HG03135 (cell line): ENCODE results near the gene CWH43.
"Not testable (repeated sequence)": the region's sequence is repeated elsewhere in the genome, so short reads cannot be mapped to it uniquely, and the experiment has no call there.

Experiments used
- ATAC-seq: cut with Tn5 transposase; IDR thresholded peaks from one replicate; pipeline ENCODE4 v1.9.1; 2021; ENCODE audit warnings: mild to moderate bottlenecking, moderate library complexity; ENCODE audit not compliant: unreplicated experiment

CWH43 gene

DNA sequence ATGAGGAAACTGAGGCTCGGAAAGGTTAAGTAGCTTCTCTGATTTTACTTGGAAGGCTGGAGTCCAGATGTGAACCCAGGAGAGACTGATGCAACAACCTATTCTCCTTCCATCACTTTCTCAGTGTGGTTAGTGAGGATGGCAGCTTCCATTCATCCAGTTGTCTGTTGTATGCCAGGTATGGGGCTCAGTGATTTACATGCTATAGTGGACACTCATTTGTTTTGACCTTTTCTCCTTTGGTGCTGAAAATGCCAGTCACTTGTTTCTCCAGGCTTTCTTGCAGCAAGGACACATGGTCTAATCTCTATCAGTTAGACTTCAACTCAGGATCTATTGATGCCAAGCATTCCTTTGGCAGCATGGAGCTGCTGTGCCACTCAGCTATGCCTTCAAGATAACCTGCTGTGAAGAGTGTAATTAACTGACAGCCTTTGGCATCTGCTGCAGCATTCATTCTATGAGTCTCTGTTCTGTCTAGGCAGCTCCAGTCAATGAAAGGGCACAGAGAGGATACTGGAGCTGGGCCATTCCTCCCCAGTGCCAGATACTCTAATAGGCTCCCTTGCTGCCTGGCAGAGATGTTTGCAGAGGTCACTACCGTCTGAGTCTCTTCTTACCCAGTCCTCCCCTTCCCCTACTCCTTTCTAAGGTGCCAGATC is 11.0 kb upstream of the CWH43 start:
- no peak for ATAC-seq

DNA sequence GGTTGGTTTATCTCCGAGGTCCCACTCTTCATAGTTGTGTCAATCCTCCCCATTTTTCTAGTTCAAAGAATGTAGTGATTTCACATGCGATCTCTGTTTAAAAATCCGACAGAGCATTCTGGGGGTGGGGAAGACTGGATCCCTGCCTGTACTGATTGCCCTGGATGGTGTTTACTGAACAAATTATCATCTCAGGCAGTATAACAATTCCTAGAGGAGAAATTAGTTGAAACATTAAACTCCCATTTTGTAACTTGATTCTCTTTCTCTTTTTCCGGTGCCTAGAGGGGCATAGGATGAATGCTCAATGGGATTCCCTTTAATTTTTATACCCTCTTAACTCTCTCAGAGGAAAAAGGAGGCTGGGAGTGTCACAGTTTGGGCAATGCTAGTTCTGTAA is 10.0 kb upstream of the CWH43 start:
- ATAC-seq = no peak

DNA sequence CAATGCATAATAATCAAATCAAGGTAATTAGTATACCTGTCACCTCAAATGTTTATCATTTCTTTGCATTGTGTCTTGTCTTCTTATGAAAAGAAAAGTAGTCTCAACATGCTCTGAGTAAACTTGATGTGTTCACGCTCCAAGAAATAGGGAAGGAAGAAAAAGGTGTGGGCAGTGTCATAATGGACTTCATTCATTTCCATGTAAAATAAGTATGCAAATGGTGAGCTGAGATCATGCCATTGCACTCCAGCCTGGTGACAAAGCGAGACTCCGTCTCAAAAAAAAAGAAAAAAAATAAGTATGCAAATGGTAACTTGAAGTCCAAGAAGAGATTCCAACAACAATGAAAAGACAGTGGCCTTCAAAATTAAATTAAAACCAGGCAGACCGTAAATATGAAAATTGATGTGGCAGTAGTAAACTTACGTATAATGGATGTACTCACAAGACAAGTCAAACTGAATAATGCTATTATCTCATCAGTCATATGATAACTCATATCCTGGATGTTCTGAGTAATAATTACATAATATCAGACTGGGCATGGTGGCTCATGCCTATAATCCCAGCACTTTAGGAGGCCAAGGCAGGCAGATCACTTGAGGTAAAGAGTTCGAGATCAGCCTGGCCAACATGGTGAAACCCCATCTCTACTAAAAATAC is 6.0 kb upstream of the CWH43 start:
- no peak for ATAC-seq

DNA sequence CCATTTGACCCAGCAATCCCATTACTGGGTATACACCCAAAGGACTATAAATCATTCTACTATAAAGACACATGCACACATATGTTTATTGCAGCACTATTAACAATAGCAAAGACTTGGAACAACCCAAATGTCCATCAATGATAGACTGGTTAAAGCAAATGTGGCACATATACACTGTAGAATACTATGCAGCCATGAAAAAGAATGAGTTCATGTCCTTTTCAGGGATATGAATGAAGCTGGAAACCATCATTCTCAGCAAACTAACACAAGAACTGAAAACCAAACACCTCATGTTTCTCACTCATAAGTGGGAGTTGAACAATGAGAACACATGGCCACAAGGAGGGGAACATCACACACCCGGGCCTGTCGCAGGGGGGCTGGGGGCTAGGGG is 2.1 kb upstream of the CWH43 start:
- not testable (repeated sequence) for ATAC-seq

DNA sequence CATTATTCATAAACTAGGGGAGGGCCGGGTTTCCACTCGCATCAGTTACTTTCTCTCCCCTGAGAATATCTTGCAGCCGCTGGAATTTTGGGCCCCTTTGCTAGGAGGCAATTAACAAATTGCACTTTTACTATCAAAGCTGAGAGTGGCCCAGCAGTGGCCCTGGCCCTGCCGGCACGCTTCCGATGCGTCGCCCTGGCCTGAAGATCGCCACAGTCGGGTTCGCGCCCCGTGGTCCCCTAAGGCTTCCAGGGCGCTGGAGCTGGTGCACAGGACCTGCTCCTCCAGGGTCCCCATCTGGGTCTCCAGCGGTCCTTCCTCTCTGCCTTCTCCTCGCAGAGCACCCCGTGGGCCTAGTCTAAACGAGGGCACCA is 486 bp upstream of the CWH43 start:
- ATAC-seq = no peak

DNA sequence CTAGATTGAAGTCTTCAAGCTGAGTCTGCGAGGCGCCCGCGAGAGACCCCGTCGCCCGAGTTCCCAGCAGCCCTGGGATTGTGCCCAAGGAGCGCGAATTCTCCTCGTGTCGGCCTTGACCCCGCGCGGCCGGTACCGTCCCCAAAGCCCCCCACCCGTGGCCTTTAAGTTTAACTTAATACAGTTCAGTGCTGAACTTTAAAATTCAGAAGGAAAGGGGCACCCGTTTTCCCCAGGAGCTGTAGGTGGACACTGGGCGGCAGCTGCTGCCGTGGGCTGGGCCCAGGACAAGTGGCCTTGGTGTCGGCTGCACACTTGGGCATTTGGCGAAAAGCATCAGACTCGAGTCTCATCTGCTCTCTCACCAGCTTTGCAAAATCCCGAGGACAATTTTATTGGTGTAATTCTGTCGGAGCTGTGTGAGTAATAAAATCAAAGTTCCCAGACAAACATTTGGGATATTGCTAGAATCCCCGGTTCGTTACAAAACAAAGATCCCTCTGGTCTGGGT is 634 bp downstream of the CWH43 start:
- no peak for ATAC-seq

DNA sequence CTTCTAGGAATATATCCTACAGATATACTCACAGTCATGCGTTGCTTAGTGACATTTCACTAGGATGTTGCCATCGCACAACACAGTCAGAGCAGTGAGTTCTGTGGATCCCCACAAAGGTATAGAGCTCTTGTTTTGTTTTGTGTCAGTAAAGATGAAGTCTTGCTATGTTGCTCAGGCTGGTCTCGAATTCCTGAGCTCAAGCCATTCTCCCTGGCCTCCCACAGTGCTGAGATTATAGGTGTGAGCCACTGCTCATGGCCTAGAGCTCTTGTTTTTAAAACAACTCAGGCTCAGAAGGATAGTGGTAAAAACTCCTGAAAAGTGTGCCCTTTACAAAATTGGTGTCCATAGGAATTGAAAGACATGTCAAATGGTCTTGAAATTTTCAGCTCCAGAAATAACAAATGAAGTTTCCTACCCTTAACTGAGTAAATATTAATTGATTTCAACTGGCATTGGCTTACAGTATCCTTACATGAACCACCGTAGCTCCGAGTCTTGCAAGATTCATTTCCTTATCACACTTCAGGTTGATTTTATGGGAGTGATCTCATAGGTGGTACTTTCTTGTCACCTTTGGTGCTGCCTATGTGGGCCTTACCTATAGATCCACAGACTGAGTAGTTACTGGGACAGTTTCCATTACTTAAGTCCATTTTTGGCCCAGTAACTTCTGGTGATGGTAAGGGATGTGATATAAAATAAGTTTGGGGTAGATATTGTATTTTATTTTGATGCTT is 3.6 kb downstream of the CWH43 start:
- ATAC-seq = no peak

DNA sequence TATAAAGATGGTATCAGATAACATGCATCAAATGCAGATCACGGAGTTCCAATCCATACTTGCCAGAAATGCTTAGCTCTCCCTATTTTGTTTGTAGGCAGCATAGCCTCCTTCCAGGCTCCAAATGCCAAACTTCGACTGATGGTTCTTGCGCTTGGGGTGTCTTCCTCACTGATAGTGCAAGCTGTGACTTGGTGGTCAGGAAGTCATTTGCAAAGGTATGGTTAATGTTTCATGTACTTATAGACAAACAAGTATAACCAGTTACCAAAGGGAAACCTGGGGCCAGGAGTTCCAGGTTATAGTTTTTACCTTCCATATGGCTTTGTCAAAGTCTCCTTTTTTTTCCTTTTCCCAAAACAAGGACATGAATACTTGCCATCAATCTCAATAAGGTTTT is 5.3 kb downstream of the CWH43 start:
- ATAC-seq = no peak

DNA sequence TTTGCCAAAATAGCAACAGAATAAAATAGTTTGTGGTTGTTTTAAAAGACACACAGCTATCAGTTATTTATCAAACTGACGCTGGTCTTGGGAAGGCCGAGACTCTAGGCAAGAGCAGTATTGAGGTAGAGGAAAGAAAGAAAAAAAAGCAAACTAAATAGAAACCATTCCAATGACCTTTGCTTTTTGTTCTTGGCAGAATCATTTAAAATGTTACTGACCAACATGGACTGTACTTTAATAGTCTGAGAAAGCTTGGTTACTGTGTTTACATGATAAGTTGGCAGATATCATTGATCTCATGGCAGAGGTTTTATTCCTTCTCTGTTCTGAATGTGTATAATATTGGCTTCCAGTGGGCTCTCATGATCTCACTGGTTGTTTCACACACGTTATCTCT is 11.9 kb downstream of the CWH43 start:
- ATAC-seq = no peak

DNA sequence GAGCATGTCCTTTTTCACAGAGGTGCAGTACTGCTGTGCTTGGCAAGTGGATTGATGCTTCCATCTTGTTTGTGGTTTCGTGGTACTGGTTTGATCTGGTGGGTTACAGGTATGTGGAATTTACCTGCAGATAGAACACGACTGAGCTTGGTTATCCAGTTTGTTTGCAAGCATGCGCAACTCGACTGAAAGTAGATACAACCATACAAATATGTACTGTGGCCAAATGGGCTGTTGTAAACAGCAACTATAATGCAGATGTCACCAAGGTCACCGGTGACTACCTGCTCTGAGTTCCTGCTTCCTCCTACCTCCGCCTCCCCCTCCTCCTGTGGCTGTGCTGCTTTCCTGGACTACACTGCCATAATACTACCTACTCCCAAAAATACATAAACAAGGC is 12.4 kb downstream of the CWH43 start:
- ATAC-seq = no peak

DNA sequence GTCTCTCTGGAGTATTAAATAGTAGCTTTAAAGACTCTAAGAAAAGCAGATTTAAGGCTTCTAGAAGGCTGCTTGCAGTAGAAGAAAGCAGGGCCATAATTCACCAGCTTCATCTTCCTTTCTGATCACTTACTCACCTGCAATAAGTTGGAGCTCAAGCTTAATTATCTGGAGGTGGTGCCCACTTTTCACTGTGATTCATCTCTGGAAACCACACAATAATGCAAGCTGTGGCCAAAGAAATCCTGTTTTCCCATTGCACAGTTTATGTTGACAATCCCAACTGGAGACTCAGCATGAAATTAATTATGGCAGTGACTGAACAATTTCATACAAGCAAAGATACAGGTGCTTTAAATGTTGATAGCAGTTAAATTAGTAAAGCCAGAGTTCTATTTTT is 14.7 kb downstream of the CWH43 start:
- no peak for ATAC-seq

DNA sequence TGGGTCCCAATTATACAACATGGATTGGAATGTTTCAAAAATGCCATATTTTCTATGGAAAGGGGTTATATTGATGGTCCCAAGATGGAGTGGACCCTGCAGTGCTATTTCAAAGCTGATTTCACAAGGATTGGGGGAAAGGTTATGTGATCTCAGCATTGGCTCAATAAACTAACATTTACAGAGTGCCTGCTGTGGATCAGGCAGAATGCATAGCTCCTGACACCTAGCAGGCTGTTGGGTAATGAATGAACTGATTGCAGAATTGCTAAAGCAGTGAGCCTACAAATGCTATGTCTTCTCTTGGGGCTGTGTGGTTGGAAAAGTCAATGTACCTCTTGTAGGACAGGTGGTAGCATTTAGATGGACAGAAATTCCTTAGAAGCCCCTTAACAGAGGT is 16.9 kb downstream of the CWH43 start:
- ATAC-seq = no peak

DNA sequence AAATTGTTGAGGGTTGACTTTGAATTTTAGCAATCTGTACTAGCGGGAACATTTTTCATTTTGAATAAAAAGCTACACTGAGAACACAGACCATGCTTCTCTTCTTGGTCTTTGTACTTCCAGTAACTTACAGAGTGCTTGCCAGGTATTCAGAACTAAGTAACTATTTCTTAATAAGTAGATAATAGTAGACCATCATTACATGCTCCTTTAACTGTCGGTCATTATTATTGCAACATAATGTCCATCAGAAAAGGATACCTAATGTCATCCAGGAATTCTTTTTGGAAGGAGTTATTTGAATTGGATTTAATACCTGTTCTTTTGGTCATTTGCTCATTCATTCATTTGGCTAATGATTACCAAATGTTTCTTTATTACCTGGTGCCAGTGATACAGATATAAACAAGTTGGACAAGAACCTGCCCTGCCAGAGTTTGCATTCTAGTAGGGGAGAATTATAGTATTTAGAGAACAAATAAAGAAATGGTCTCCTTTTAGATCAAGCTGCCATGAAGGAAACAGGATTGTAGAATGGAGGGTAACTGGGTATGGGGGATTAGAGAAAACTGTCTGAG is 32.7 kb downstream of the CWH43 start:
- no peak for ATAC-seq

DNA sequence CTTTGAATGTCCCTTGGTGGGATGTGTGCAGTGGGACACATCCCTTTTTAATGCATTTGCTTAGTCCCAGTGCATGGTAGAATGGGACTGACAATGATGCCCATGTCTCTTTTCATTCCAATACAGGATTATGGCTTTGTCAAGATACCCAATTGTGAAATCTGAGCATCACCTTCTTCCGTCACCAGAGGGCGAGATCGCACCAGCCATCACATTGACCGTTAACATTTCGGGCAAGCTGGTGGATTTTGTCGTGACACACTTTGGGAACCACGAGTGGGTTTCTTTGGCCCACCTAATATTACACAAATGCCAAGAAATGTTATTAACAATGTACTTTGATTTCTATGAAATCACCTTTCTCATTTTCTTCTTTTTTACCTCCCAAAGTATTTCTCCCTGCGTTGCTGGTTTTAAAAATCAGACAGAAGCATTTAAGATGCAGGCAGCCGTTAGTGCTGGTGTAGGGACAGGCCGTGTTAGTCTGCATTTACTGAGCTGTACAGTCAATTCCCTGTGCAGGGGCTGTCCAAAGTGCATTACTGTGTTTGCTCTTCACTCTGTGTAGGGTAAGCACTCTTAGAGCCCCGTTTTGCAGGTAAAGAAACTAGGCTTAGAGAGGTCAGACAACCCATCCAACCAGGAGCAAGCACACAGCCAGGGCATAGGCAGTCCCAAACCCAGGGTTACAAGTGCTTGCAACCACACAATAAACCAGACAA is 46.5 kb downstream of the CWH43 start:
- no peak for ATAC-seq

DNA sequence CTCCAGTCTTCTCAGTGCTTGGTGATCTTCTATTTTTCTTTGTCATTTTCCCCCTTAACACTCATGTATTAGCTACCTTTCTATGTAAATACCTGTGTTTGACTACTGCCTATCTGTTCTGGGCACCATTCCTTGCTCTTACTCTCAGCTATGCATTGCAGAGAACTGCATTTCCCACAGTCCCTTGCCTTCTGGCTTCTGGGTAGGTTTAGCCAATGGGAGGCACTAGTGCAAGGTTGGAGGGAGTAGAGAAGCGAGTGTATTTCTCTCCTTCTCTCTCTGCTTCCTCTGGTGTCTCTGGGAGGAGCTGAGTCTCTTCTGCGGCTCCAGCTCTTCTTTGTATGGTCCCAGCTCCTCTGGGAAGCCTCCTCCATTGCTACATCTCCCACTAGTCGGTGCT is 50.5 kb downstream of the CWH43 start:
- ATAC-seq = no peak

DNA sequence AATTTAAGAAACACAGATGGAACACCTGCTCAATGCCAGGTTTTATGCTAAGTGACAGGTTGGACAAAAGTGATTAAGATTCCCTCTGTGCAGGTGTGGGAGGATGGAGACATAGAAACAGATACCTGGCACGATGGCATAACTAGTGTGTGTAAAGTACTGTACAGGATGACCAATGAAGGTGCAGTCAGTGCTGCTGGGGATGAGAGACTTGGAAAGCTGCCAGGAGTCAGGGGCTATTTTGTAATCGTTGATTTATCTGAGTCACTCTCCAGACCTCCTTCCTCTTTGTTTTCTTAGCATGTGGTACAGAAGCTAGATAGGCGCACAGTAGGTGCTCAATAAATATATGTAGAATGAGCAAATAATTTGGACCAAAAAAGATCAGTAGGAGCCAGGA is 58.2 kb downstream of the CWH43 start:
- no peak for ATAC-seq

DNA sequence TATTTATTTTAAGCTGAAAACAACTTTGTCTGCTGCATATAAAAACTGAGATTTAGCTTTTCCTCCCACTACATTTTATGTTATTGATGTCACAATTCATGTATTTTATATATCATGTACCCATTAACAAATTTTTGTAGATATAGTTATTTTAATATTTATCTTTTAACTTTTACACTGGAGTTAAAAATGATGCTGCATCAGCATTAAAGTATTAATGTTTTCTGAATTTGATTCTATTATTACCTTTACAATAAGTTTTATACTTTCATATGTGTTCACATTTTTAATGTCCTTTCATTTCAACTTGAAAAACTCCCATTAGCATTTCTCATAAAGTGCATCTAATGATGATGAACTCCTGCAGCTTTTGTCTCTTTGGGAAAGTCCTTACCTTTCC is 72.2 kb downstream of the CWH43 start:
- no peak for ATAC-seq

DNA sequence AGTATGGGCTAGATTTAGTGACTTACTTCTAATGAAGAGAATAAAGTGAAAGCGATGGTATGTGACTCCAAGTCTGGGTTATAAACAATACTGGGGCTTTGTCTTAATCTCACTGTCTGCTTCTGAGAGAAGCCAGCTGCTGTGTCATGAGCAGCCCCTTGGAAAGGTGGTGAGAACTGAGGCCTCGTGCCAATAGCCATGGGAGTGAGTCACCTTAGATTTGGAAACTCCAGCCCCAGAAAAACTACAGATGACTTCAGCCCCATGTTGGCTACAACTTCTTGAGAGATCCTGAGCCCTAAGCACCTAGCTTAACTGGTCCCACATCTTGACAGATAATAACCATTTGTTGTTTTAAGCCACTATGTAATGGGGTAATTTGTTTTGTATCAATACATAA is 77.6 kb downstream of the CWH43 start:
- no peak for ATAC-seq

DNA sequence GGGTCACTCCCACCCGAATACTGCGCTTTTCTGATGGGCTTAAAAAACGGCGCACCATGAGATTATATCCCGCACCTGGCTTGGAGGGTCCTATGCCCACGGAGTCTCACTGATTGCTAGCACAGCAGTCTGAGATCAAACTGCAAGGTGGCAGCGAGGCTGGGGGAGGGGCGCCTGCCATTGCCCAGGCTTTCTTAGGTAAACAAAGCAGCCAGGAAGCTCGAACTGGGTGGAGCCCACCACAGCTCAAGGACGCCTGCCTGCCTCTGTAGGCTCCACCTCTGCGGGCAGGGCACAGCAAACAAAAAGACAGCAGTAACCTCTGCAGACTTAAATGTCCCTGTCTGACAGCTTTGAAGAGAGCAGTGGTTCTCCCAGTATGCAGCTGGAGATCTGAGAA is 86.1 kb downstream of the CWH43 start:
- not testable (repeated sequence) for ATAC-seq

DNA sequence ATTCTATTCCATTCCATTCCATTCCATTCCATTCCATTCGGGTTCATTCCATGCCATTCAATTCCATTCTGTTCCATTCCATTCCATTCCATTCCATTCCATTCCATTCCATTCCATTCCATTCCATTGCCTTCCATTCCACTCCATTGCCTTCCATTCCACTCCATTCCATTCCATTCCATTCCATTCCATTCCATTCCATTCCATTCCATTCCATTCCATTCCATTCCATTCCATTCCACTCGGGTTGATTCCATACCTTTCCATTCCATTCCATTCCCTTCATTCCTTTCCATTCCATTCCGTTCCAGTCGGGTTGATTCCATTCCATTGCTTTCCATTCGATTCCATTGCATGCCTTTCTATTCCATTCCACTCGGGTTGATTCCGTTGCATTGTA is 105.8 kb downstream of the CWH43 start:
- not testable (repeated sequence) for ATAC-seq

DNA sequence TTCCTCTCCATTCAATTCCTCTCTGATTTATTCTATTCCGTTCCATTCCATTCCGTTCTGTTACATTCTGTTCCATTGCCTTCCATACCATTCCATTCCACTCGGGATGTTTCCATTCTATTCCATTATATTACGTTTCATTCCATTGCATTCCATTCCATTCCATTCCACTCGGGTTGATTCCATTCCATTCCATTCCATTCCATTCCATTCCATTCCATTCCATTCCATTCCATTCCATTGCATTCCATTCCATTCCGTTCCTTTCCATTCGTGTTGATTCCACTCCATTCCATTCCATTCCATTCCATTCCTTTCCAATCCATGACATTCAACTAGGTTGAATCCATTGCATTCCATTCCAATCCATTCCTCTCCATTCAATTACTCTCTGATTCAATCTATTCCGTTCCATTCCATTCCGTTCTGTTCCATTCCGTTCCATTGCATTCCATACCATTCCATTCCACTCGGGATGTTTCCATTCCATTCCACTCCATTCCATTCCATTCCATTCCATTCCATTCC is 106.6 kb downstream of the CWH43 start:
- peak; percentile 54 for ATAC-seq
